HG03025 (cell line): ENCODE measurements around the gene PLCB4.

Experiments
- ATAC-seq: cut with Tn5 transposase; IDR thresholded peaks from one replicate; pipeline ENCODE4 v1.9.1; 2021; ENCODE audit warnings: mild to moderate bottlenecking, moderate library complexity; ENCODE audit not compliant: unreplicated experiment, low FRiP score

The PLCB4 gene

GRCh38 chr20:9300080-9300479 lies 231.2 kb downstream of the PLCB4 start:
- ATAC-seq: no peak

GRCh38 chr20:9300534-9300933 lies 231.6 kb downstream of the PLCB4 start:
- no peak for ATAC-seq

- no peak for ATAC-seq
Observed at GRCh38 chr20:9301129-9302090, 232.5 kb downstream of the PLCB4 start.

- ATAC-seq: no peak
Observed at GRCh38 chr20:9302091-9302462, 233.2 kb downstream of the PLCB4 start.

- ATAC-seq: no peak
Observed at GRCh38 chr20:9306521-9306920, 237.6 kb downstream of the PLCB4 start.

GRCh38 chr20:9308056-9308455 lies 239.2 kb downstream of the PLCB4 start:
- no peak for ATAC-seq

GRCh38 chr20:9311132-9311531 lies 242.2 kb downstream of the PLCB4 start:
- ATAC-seq: no peak

- no peak for ATAC-seq
Observed at GRCh38 chr20:9319687-9320384, 250.9 kb downstream of the PLCB4 start.

GRCh38 chr20:9321007-9321406 lies 252.1 kb downstream of the PLCB4 start:
- ATAC-seq: no peak

- ATAC-seq: no peak
Observed at GRCh38 chr20:9322661-9323060, 253.8 kb downstream of the PLCB4 start.

- ATAC-seq: no peak
Observed at GRCh38 chr20:9323622-9324021, 254.7 kb downstream of the PLCB4 start.

GRCh38 chr20:9329355-9330101 lies 260.6 kb downstream of the PLCB4 start:
- no peak for ATAC-seq

GRCh38 chr20:9330151-9330550 lies 261.3 kb downstream of the PLCB4 start:
- no peak for ATAC-seq

- no peak for ATAC-seq
Observed at GRCh38 chr20:9331707-9332435, 263.0 kb downstream of the PLCB4 start.

GRCh38 chr20:9332791-9333479 lies 264.0 kb downstream of the PLCB4 start:
- ATAC-seq: no peak

- no peak for ATAC-seq
Observed at GRCh38 chr20:9334866-9335265, 266.0 kb downstream of the PLCB4 start.

GRCh38 chr20:9338101-9338500 lies 269.2 kb downstream of the PLCB4 start:
- ATAC-seq: no peak

- ATAC-seq: no peak
Observed at GRCh38 chr20:9339708-9340107, 270.8 kb downstream of the PLCB4 start.

- no peak for ATAC-seq
Observed at GRCh38 chr20:9342651-9343050, 273.8 kb downstream of the PLCB4 start.
